DMS 273 (cell line): ENCODE results near the gene CSTPP1.

ENCODE experiments used
- DNase-seq: peaks from one replicate; lab custom pipeline; 2025; ENCODE audit not compliant: unreplicated experiment; lab: John Stamatoyannopoulos, UW

CSTPP1 gene

DNA sequence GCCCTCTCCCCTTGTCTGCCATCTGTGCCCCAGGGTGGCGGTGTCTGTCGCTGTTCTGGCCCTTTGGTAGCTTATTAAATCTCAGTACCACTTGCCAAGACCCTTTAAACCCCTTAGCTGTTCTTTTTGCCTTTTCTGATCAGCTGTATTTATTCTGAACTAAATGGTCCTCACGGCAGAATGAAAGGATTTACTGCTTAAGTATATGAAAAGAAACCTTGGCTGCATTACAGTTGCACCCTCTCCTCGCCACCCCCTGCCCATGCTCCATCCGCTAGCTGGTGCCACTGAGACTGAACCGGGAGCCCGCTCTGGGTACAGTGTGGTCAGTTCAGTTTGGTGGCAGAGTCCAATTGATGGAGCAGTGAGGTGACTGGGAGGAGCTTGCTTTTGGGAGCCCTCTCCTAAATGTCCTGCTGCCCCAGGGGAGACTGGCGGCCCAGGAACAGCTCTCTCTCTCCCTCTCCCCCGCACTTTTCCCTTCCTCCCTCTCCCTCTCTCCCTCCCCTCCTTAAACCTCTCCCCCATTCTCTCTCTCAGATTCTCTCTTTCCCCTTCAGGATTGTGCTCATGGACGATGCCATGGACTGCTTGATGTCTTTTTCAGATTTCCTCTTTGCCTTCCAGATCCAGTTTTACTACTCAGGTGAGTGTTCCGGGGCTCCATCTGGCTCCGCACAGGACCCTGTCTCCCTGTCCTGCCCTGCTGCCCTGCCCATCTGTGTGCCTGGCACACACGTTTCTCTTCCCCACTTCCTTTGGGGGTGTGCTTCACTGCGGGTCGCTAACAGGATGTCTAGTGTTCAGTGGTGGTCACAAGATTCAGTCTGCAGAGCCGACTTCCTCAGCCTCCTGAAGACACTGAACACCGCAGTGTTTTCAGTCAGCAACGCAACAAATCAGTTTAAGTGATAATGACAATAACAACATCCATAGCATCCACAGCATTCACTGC is 218.3 kb downstream of the CSTPP1 start:
- no peak for DNase-seq

DNA sequence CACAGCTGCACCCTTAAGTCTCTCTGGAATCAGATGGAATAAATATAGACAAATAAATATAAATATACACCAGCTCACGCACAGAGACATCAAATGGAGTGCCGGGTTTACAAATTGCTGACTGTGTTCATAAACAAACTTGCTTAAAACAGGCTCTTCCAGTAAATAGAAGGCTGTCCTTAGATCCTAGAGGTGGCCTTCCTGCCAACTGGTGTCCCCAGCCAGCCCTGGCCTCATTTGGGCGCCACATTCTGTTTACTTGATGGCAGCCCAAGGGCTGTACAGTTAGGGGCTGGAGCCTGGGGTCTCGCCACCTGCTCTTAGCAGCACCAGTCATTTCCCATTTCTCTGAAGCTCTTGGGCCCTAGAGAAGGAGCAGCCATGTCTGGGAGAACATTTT is 219.3 kb downstream of the CSTPP1 start:
- DNase-seq = no peak

DNA sequence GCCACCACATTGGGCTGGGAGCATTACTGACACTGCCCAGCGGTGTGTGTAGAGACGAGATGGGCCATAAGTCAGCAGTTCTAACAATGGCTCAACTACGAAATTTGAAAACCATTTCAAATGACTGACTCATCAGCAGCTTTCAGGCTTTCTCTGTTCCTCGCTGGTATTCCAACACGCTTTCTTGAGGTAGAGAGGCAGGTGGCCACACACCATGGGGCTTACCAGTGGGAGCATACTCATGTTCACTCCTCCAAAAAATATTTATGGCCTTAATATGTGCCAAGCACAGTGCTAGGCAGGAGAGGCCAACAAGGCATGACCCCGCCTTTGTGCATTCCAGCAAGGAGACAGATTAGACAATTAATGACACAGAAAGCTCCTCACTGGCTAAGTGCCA is 219.8 kb downstream of the CSTPP1 start:
- DNase-seq = no peak

DNA sequence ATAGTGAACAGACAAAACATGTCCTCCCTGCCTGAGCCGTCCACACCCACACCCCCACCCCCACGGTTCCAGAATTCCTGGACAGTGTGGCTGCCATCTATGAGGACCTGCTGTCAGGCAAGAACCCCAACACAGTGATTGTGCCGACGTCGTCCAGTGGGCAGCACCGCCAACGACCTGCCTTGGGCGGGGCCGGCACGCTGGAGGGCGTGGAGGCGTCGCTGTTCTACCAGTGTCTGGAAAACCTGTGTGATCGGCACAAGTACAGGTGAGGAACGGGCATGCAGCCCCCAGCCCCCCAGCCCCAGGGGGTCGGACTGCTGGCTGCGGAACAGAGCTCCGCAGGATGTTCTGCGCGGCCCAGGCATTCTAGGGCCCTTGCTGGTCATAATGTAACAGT is 220.4 kb downstream of the CSTPP1 start:
- DNase-seq = no peak

DNA sequence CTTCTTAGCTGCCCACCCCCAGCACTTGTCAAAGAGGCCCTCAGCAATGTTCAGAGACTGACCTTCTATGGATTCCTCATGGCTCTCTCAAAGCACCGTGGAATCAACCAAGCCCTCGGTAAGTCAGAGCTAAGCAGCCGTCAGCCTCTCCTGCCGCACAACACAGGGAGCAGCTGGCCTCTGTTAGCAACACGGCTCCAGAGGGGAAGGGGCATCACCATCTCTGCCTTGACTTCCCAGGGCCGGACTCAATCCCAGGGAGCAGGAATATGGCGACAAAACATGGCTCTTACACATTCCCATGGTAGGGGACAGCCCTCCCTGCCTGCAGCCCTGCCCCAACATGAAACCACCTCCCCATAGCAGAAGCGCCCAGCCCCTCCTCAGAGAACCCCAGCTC is 221.2 kb downstream of the CSTPP1 start:
- DNase-seq = no peak

DNA sequence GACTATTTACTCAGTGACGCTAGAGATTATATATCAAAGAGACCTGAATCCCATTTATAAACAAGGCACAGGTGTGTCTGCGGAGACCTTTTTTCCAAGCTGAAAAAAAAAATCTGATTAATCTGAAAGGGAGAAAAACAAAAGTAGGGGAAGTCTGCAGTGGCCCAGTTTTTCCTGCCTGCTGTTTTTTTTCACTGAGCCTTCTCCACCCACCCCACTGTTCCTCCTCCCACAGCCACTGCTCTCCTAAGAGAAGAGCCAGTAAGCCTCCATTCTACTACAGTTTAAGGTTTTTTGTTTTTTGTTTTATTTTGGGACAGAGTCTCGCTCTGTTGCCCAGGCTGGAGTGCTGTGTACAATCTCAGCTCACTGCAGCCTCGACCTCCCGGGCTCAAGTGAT is 221.7 kb downstream of the CSTPP1 start:
- no peak for DNase-seq

DNA sequence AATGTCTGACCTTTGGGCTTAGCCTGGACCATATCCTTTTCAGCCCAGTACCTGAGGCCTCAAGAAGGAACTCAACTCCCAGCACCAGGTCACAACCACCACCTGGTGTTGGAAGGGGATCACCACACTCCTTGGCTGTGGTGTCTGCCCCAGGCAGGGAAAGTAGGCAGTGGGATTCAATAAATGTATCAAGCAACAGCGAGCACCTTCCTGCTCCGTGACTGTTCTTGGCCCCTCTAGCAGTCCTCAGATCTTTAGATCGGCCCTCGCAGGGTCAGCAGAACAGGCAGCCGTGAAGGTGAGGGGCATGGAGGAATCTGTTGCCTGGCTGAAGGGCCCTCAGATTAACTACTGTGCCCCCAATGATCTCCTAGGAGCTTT is 224.2 kb downstream of the CSTPP1 start:
- no peak for DNase-seq

DNA sequence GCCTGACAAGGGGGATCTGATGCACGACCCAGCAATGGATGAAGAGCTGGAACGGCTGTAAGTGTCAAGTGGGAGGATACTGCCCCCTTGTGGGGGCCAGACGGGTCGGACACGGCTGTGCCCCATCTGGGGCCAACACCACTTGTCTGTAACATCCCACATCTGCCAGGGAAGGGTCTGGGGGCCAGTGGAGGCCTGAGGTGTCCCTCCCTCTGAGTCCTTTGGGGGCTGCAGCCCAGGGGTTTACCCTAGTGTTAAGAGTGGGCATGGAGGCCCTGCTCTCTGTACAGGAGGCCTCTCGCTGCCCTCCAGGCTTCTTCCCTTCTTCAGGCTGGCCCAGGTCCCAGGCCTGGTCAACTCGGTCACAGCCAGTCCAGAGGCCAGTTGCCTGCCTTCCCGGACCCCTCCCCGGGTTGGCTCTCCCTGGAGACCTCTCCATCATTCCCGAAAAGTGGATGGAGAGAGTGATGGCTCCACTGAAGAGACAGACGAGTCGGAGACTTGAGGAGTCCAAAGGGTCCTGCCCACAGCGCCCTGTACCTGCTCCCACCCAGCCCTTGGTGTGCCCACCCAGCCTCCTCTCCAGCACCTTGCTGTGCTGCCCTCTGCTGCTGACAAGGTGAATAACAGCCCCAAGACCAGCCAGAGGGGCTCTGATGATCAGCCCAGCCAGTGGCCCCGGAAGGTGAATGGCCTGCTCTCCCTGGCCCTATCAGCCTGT is 224.7 kb downstream of the CSTPP1 start:
- peak; percentile 84 for DNase-seq

DNA sequence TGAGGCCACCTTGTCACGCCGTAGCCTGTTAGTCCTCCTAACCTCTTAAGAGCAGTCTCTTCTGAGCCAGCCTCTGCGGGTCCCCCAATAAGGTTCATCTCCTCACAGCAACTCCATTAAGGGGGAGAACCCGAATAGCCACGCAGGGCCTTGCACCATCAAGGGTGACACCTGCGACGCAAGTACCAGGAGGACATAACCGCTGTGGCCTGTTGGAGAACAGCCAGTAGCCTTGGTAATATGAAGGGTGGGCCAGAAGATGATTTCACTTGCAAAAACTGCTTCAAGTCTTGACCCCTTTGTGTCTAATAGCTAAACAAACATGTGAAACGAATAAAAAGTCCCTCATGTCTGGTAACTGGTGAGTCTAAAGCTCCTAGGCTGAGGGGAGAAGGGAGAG is 225.3 kb downstream of the CSTPP1 start:
- no peak for DNase-seq

DNA sequence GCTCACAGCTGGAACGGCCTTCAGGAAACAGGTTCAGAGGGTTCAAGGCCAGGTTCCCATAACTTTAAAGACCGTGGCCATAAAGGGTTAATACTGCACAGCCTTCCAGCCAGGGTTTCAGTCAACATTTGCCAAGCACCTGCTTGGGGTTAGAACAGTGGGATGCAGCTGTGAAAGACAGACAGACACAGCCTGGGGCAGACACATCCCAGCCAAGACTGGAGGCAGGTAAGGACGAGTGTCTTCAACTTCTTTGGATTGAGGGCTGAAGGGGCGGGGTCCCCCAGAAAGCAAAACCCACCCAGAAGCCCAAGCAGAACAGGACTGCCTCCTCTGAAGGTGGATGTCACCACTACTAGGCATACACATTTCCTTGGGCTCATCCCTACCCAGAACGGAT is 225.9 kb downstream of the CSTPP1 start:
- no peak for DNase-seq

DNA sequence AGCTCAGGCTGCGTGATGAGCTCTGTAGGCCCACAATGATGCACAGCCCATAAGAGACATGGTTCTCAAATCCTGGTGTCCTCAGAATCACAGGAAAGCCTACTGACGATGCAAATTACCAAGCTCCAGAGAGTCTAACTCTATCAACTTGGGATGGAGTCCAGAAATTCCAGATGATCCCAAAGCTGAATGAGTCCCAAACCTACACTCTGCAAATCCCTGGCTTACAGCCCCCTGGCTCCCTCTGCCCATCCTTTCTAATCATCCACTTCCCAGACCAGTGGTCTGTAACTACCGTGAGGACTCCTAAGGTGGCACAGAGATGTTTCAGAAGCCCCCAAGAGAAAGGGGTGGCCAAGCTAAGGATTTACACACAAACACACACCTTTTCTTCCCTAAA is 226.6 kb downstream of the CSTPP1 start:
- DNase-seq = no peak

DNA sequence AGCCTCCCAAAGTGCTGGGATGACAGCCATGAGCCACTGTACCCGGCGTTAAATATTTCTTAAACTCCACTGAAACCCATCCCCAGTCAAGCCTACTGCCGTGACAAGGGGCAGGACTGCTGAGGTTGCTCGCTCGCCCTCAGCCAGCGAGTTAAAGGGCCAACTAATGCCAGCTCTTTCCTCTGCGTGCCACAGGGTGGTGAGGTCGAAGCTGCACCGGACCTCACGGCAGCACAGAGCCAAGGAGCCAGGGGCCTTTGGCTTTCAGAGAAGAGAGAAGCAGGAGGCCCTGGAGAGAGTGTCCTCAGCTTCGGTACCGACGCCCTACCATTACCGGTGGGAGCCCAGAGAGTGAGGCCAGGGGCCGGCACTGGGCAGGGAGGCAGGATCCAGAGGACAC is 227.3 kb downstream of the CSTPP1 start:
- no peak for DNase-seq

DNA sequence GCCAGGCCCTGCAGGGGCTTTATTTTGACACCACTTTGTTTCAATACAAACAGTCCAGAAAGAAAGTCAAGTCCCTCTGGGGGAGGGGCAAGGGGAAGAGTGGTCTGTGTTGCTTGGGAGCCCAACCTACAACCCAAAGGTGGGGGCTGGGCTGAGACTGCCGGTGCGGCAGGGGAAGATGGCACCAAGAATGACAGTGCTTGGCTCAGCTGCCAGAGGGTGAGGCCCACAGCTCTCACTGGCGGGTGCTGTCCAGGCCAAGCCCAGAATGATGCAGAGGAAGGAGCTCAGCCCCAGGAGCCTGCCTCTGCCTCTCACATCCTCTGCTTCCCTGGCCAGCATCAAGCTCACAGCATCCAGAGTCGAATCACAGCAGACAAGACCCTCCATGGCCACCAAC is 227.8 kb downstream of the CSTPP1 start:
- DNase-seq = no peak

DNA sequence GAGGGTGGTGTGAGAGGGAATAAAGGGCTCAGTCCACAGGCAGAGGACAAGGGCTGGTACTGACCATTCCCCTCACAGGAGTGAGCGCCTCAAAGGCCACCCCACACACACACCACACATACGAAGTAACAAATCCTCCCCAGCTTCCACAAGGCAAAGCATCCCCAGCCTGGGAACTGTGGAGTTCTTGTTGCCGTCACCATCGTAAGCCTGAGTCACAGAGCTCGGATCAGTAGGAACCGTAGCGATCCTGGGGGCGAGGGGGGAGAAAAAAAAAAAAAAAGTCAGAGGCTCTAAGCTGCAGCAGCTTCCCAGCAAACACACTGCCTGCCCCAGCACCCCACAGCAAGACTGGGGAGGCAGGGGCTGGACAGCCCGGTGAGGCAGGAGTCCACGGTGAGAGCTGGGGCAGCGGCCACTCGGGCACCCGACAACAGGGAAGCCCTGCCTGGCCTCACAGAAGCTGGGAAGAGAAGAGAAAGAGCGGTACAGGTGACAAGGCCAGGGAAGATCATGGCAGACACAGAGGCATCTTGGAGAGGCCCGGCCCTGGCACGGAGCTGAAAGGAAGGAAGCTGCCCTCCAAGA is 228.8 kb downstream of the CSTPP1 start:
- DNase-seq = no peak

DNA sequence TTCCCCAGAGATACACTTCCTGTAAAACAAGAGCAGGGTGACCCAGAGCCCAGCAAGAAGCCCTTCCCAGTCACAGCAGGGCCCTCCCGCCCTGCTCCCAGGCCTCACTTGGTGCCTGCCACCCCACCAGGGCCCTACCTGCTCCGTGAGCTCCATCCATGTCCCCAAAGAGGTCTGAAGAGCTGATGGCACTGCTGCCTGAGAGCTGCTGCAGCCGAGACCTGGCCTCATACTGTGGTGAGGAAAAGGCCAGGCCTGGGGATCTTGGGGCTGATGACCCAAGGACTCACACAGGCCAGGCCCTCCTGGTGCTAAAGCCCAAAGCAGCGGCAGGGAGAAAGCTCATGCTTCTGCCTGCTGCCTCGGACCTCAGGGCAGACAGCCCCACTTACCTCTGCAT is 229.8 kb downstream of the CSTPP1 start:
- DNase-seq = no peak

DNA sequence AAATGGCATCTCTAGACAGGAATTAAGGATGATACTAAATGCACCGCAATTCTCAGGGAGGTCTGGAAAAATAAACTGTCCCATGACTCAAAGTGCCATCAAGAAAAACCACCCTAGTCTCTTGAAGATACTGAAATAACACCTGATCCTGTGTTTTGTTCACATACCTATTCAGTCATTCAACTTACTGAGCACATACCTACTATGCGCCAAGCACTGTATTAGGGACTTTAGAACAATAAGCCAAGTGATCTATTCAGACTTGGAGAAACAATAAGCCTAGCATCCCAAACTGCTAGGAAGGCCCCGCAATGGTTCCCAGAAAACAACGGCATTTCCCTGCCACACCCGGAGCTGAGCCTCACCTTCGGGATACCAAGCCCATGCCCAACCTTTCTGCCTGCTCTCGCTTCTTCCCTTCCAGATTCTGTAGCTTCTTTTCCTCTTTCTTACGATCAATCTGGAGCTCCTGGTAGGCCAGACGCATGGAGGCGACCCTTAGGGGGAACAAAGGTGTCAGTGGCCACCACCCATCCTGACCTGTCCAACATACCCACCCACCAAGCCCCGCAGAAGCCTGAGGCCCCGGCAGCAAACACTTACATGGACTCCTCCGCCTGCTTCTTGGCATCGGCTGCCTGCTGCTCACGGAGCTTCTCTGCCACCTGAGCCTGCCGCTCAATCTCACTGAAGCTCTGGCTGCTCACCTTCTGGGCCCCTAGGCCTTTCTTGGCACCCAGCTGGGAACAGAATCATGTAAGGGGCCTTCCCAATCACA is 234.7 kb downstream of the CSTPP1 start:
- no peak for DNase-seq

DNA sequence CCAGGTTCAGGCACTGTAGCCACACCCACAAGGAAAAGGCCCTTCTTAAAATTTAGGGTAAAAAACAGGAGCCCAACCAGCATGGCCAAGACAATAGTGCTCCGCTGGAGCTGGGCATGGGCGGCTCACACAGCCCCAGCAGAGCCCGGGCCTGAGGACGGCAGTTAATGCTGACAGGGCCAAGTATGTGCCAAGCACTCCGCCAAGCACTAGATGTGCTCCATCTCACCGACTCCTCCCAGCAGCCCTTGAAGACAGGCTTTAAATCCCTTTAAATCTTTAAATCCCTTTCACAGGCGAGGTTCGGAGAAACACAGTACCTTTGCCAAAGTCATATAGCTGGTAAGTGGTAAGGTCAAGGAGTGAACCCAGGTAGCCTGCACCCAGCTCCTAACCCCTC is 235.3 kb downstream of the CSTPP1 start:
- no peak for DNase-seq

DNA sequence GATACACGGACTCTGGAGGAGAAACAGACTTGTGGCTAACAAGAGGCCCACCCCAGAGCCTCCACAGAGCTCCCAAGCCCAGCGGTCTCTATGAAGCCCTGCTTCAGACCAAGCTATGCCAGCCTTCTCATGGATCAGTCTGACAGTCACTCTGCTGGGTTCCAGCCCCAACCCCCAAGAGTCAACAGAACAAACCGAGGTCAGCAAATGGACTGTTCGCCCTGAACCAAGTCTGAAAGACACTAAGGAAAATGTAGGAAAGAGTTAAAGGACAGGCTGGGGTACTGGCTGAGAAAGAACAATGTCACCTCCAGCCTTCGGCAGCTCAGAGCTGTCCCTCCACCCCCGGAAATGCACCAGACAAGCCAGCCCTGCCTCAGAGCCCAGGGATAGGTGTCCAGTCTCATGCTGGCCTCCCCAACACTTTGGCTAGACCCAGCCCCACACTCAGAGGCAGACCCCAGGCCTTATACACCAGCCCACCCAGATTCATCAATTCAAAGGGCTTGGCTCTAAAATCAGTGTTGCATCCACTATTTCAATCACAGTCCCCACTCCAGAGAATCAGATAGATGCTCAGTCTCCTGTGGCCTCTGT is 236.3 kb downstream of the CSTPP1 start:
- DNase-seq = no peak

DNA sequence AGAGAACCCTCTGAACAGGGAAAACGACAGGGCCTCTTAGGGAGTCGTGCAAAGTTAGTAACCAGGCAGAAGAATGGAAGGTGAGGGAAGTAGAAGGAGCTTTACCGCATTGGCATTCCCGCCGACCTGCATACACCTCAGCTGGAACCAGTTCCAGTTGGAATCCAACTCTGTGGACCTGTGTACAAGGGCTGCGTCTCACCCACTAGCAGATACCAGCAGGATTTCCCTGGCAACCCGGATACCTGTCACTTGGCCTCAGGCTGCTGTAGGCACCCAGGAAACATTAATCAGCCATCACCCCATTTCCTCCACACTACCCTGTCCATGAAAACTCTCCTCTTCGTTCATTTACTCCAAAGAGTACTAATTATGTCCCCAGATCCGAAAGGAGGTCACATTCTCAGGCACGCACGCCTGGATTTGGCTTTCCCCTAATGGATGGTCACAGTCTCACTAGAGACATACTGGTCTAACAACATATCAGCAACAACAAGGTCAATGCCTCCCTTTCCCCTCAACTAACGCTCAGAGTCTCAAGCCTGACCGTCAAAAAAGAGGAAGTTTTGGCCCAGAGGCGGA is 239.3 kb downstream of the CSTPP1 start:
- no peak for DNase-seq
